A673 (cell line): ENCODE measurements around the gene RTEL1. TPM values are rescaled to one million over a fixed set of nuclear protein-coding genes. Genes with fewer than 3 reads are reported as not detected.

Source experiments
- BruUV-seq: library from RNA; stranded (reverse); fragments of 400-500 nt; replicated peaks from 2 replicates; lab custom pipeline; 2021; lab: Mats Ljungman, UMichigan
- CTCF ChIA-PET: fragments of 300-600 bp; sonication (Branson Sonifier 250); formaldehyde crosslinking; loops from one replicate; lab custom pipeline; 2022; ENCODE audit warnings: antibody characterized with exemption; lab: Charles Lee
- POLR2A ChIA-PET: fragments of 300-600 bp; sonication (Branson Sonifier 250); formaldehyde crosslinking; loops from one replicate; lab custom pipeline; 2022; ENCODE audit warnings: antibody characterized with exemption; ENCODE audit not compliant: low non-redundant PET; lab: Charles Lee
- DNase-seq: peaks from one replicate; pipeline ENCODE4 v3.0.0-alpha.2; 2015; ENCODE audit warnings: low spot score
- H3K27ac ChIP-seq: fragments of 200-600 bp; sonication (generic); 2 replicates; pipeline ENCODE4 v1.5.1; 2016; ENCODE audit warnings: mixed run types, low read depth, mild to moderate bottlenecking, mixed read lengths, antibody characterized with exemption, low read length; ENCODE audit not compliant: poor library complexity, severe bottlenecking
- H3K27me3 ChIP-seq: fragments of 200-600 bp; sonication (generic); replicated peaks from 2 replicates; pipeline ENCODE4 v1.6.1; 2017; ENCODE audit warnings: mixed run types, low read depth, mild to moderate bottlenecking, mixed read lengths, antibody characterized with exemption, low read length; ENCODE audit not compliant: insufficient read depth, poor library complexity
- H3K36me3 ChIP-seq: fragments of 200-600 bp; sonication (generic); 2 replicates; pipeline ENCODE4 v1.6.1; 2016; ENCODE audit warnings: mixed run types, mild to moderate bottlenecking, mixed read lengths, antibody characterized with exemption, low read length; ENCODE audit not compliant: insufficient read depth, poor library complexity, severe bottlenecking
- H3K4me1 ChIP-seq: fragments of 200-600 bp; sonication (generic); 2 replicates; pipeline ENCODE4 v1.6.1; 2017; ENCODE audit warnings: mixed run types, mild to moderate bottlenecking, mixed read lengths, antibody characterized with exemption, low read length; ENCODE audit not compliant: insufficient read depth, poor library complexity, severe bottlenecking
- H3K4me3 ChIP-seq: fragments of 200-600 bp; sonication (generic); 2 replicates; pipeline ENCODE4 v1.5.1; 2016; ENCODE audit warnings: low read depth, mixed run types, mild to moderate bottlenecking, mixed read lengths, low read length; ENCODE audit not compliant: poor library complexity, severe bottlenecking
- H3K9me3 ChIP-seq: fragments of 200-600 bp; sonication (generic); 2 replicates; pipeline ENCODE4 v1.6.1; 2016; ENCODE audit warnings: mixed run types, low read depth, mild to moderate bottlenecking, mixed read lengths, antibody characterized with exemption, low read length; ENCODE audit not compliant: poor library complexity, severe bottlenecking
- EZH2 ChIP-seq: fragments of 200-600 bp; sonication (generic); IDR thresholded peaks from 2 replicates; pipeline ENCODE4 v1.6.1; 2017; ENCODE audit warnings: borderline replicate concordance, low read depth, mild to moderate bottlenecking, mixed read lengths, antibody characterized with exemption, low read length; ENCODE audit not compliant: poor library complexity, severe bottlenecking
- intact Hi-C: fragments of 100-400 bp; cut with micrococcal nuclease; formaldehyde crosslinking; loops from one replicate; pipeline ENCODE4 v1.10.0; 2022; ENCODE audit not compliant: unreplicated experiment
- total RNA-seq: library from RNA; stranded (reverse); gene quantifications from 2 replicates; pipeline ENCODE4 v1.2.3, GENCODE V29; 2021
- TF ChIP-seq, protein P1 (sequence below): fragments of 300-800, 200-600 bp; sonication (generic); conservative IDR thresholded peaks from 2 replicates; pipeline ENCODE4 v1.5.1; 2017; ENCODE audit warnings: low read depth, mild to moderate bottlenecking, antibody characterized with exemption, low read length, moderate library complexity, mixed read lengths

Gene RTEL1
- total RNA-seq, 1 experiment from 2014 or later: 45.6 TPM

GRCh38 chr20:63678071-63678470 lies 20.0 kb downstream of the RTEL1 start:
- peaks cover 8% of the 10 kb centered on the region for H3K4me1 ChIP-seq
- no peak for TF ChIP-seq EZH2
- TF ChIP-seq, protein P1, sequence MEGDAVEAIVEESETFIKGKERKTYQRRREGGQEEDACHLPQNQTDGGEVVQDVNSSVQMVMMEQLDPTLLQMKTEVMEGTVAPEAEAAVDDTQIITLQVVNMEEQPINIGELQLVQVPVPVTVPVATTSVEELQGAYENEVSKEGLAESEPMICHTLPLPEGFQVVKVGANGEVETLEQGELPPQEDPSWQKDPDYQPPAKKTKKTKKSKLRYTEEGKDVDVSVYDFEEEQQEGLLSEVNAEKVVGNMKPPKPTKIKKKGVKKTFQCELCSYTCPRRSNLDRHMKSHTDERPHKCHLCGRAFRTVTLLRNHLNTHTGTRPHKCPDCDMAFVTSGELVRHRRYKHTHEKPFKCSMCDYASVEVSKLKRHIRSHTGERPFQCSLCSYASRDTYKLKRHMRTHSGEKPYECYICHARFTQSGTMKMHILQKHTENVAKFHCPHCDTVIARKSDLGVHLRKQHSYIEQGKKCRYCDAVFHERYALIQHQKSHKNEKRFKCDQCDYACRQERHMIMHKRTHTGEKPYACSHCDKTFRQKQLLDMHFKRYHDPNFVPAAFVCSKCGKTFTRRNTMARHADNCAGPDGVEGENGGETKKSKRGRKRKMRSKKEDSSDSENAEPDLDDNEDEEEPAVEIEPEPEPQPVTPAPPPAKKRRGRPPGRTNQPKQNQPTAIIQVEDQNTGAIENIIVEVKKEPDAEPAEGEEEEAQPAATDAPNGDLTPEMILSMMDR: no peak
- H3K9me3 ChIP-seq: no peaks in the 10 kb centered on the region
- BruUV-seq: no TSS peak
- no peak overlapping the region for H3K4me3 ChIP-seq
- peaks cover 8% of the 10 kb centered on the region for H3K36me3 ChIP-seq
- ChIA-PET POLR2A (no interaction called here), CTCF (no interaction called here)
- intact Hi-C loops: no loop called here
- no peak for DNase-seq
- no peaks in the 10 kb centered on the region for H3K27me3 ChIP-seq
- no peak overlapping the region for H3K27ac ChIP-seq

- BruUV-seq: no TSS peak
Measured at GRCh38 chr20:63678667-63679465, 20.8 kb downstream of the RTEL1 start.

DNA sequence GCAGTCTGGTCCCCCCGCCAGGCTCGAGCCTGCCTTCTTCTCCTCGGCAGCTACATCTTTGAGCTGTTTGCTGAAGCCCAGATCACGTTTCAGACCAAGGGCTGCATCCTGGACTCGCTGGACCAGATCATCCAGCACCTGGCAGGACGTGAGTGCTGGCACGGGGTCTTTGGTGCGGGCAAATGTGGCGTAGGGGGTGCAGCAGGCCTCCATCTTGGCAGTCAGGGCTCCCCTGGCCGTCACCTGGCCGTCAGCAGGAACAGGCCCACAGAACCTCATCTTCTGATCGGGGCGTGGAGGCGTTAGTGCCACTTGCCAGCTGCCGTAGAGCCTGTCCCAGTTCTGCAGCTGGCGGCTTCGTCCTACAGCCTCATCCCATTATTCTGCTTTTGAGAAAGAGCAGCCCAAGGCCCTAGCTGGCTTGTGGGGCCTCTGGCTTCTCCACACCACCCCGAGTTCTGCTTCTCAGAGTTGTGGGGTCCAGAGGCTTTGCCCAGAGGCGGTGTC lies 21.7 kb downstream of the RTEL1 start:
- H3K9me3 ChIP-seq: no peaks in the 10 kb centered on the region
- no peaks in the 10 kb centered on the region for H3K27me3 ChIP-seq
- CTCF ChIA-PET: no interaction called here
- H3K4me1 ChIP-seq: peaks cover 8% of the 10 kb centered on the region
- H3K36me3 ChIP-seq: peaks cover 3% of the 10 kb centered on the region
- intact Hi-C loops: no loop called here
- POLR2A ChIA-PET: interaction anchor here (0.5 kb wide), 1 partner anchor 55 kb away, joined by 5 read pairs; no protein-coding TSS in a partner anchor
- H3K4me3 ChIP-seq: no peak overlapping the region
- no peak overlapping the region for H3K27ac ChIP-seq
- no peak for DNase-seq
- no TSS peak for BruUV-seq
- TF ChIP-seq EZH2: no peak
- TF ChIP-seq, protein P1: no peak

More at GRCh38 chr20:63678667-63679465, 20.8 kb downstream of the RTEL1 start:
- POLR2A ChIA-PET: interaction anchor here (0.5 kb wide), 1 partner anchor 54 kb away, joined by 5 read pairs; no protein-coding TSS in a partner anchor
- Histone ChIP-seq H3K4me3 (no peak overlapping the region), H3K4me1 (peaks cover 8% of the 10 kb centered on the region), H3K27ac (no peak overlapping the region), H3K36me3 (peaks cover 6% of the 10 kb centered on the region), H3K27me3 (no peaks in the 10 kb centered on the region), H3K9me3 (no peaks in the 10 kb centered on the region)
- CTCF ChIA-PET: no interaction called here
- no peak for TF ChIP-seq EZH2
- TF ChIP-seq, protein P1: no peak
- intact Hi-C loops: no loop called here
- DNase-seq: no peak
